GM12878 (cell line): ENCODE results near the gene LIN37. TPM values are rescaled to one million over a fixed set of nuclear protein-coding genes. Genes with fewer than 3 reads are reported as not detected.

ENCODE experiments used
- ATAC-seq: fragments of 200-7000 bp; cut with Tn5 transposase; 3 replicates; pipeline ENCODE4 v1.9.1; 2020; ENCODE audit warnings: mild to moderate bottlenecking, moderate library complexity
- BruUV-seq: library from RNA; stranded (reverse); fragments of 400-500 nt; replicated peaks from 2 replicates; lab custom pipeline; 2021; lab: Mats Ljungman, UMichigan
- CTCF ChIA-PET: fragments of 300-600 bp; sonication (Branson Sonifier 250); formaldehyde crosslinking; extraction: SDS; loops from one replicate; lab custom pipeline; 2021; ENCODE audit warnings: inconsistent platforms; lab: Yijun Ruan, JAX
- POLR2A ChIA-PET: fragments of 350-600 bp; formaldehyde crosslinking; extraction: SDS; loops from one replicate; lab custom pipeline; 2021; ENCODE audit warnings: inconsistent platforms; lab: Charles Lee
- RAD21 ChIA-PET: fragments of 300-600 bp; sonication (Branson Sonifier 250); formaldehyde crosslinking; loops from one replicate; lab custom pipeline; 2023; ENCODE audit warnings: antibody characterized with exemption; ENCODE audit not compliant: unreplicated experiment; lab: Charles Lee
- SMC1A ChIA-PET: fragments of 300-600 bp; sonication (Branson Sonifier 250); formaldehyde crosslinking; loops from one replicate; lab custom pipeline; 2023; ENCODE audit not compliant: unreplicated experiment, uncharacterized antibody; lab: Charles Lee
- DNase-seq: peaks from one replicate; pipeline ENCODE4 v3.0.0-alpha.2; 2011; ENCODE audit warnings: low read depth, low spot score
- FAIRE-seq: peaks from 3 replicates; lab custom pipeline; 2011; peaks lifted over from hg19 to GRCh38; lab: Jason Lieb, UNC
- H2AFZ ChIP-seq: 2 replicates; pipeline ENCODE4 v1.6.0; 2011; ENCODE audit warnings: low read depth, low read length, control low read depth; ENCODE audit not compliant: control insufficient read depth
- H3K27ac ChIP-seq: 2 replicates; pipeline ENCODE4 v1.5.1; 2011; ENCODE audit warnings: control low read depth; ENCODE audit not compliant: control insufficient read depth, insufficient read depth
- H3K27me3 ChIP-seq, 2 experiments: replicated peaks in 1 of 2; 2 replicates each; pipeline versions ENCODE4 v1.6.0 to v1.6.1; 2011; ENCODE audit warnings: low read length in 1 of 2; ENCODE audit not compliant: control insufficient read depth in 2 of 2, insufficient read depth in 2 of 2
- H3K36me3 ChIP-seq, 2 experiments: 2 replicates each; pipeline ENCODE4 v1.5.1; 2011; ENCODE audit warnings: low read length in 1 of 2; ENCODE audit not compliant: control insufficient read depth in 2 of 2, insufficient read depth in 2 of 2
- H3K4me1 ChIP-seq: 2 replicates; pipeline ENCODE4 v1.6.1; 2011; ENCODE audit warnings: mild to moderate bottlenecking, low read length, moderate library complexity, mixed read lengths; ENCODE audit not compliant: control insufficient read depth, insufficient read depth
- H3K4me2 ChIP-seq: 2 replicates; pipeline ENCODE4 v1.6.0; 2011; ENCODE audit warnings: control low read depth; ENCODE audit not compliant: control insufficient read depth, insufficient read depth
- H3K4me3 ChIP-seq: fragments of 200-600 bp; sonication (generic); 2 replicates; pipeline ENCODE4 v1.5.1; 2016
- H3K79me2 ChIP-seq: 2 replicates; pipeline ENCODE4 v1.6.0; 2011; ENCODE audit warnings: low read length; ENCODE audit not compliant: control insufficient read depth, insufficient read depth
- H3K9ac ChIP-seq: 2 replicates; pipeline ENCODE4 v1.8.0; 2011; ENCODE audit warnings: low read length, control low read depth, mixed read lengths; ENCODE audit not compliant: control insufficient read depth, insufficient read depth
- H3K9me3 ChIP-seq: replicated peaks from 3 replicates; pipeline ENCODE4 v1.5.1; 2011; ENCODE audit warnings: mild to moderate bottlenecking, low read length; ENCODE audit not compliant: control insufficient read depth, insufficient read depth
- H4K20me1 ChIP-seq: 2 replicates; pipeline ENCODE4 v1.6.0; 2011; ENCODE audit not compliant: control insufficient read depth, insufficient read depth
- BCL11A ChIP-seq: IDR thresholded peaks from 2 replicates; pipeline ENCODE4 v1.6.1; 2011; ENCODE audit warnings: low read depth, low read length
- BMI1 ChIP-seq: fragments of 450-650 bp; IDR thresholded peaks from 2 replicates; pipeline ENCODE4 v1.6.1; 2016; ENCODE audit warnings: mild to moderate bottlenecking, moderate library complexity, borderline replicate concordance
- BRCA1 ChIP-seq: IDR thresholded peaks from 2 replicates; pipeline ENCODE4 v1.6.1; 2011; ENCODE audit warnings: low read depth, low read length, improper control_type of control experiment
- CREM ChIP-seq: IDR thresholded peaks from 2 replicates; pipeline ENCODE4 v1.6.1; 2014; ENCODE audit warnings: antibody characterized with exemption, low read depth
- FOS ChIP-seq: IDR thresholded peaks from 3 replicates; pipeline ENCODE4 v1.6.1; 2011; ENCODE audit warnings: borderline replicate concordance; ENCODE audit not compliant: insufficient read length; ENCODE audit errors: extremely low read depth
- IRF3 ChIP-seq: fragments of 450-650 bp; IDR thresholded peaks from 2 replicates; pipeline ENCODE4 v1.6.1; 2014; ENCODE audit warnings: mild to moderate bottlenecking
- ZNF217 ChIP-seq: fragments of 450-650 bp; IDR thresholded peaks from 2 replicates; pipeline ENCODE4 v1.6.1; 2017; ENCODE audit warnings: antibody characterized with exemption, mild to moderate bottlenecking
- ZNF622 ChIP-seq: fragments of 450-650 bp; IDR thresholded peaks from 2 replicates; pipeline ENCODE4 v1.6.1; 2017; ENCODE audit warnings: mild to moderate bottlenecking, inconsistent platforms
- WGBS: methylation state at CpG from one replicate; pipeline ENCODE4 v1.1.6; 2016; ENCODE audit warnings: low lambda C conversion rate; ENCODE audit not compliant: insufficient replicate concordance, insufficient coverage; ENCODE audit errors: missing lambda C conversion rate; 5-methylcytosine and 5-hydroxymethylcytosine counted together
- in situ Hi-C: fragments of 300-500 bp; cut with MboI; formaldehyde crosslinking; loops from 9 replicates; pipeline ENCODE4 v1.14.3; 2018; ENCODE audit warnings: mixed read lengths
- intact Hi-C: fragments of 100-400 bp; cut with micrococcal nuclease; formaldehyde crosslinking; loops from one replicate; pipeline ENCODE4 v1.14.2; 2022; ENCODE audit not compliant: unreplicated experiment
- polyA plus RNA-seq, 11 experiments: library from polyadenylated mRNA; depleted of rRNA in 4 of 11; unstranded in 6 of 11; stranded (reverse) in 5 of 11; fragments of >200 nt; fragmentation: Nextera tagmentation in 4 of 11; fragmentation: Illumina TruSeq in 1 of 11; extraction: Ambion mirVana in 4 of 11; extraction: Trizol in 1 of 11; gene quantifications; 1 replicate in 1 of 11; 2 replicates in 10 of 11; pipeline versions ENCODE4 v1.2.1 to v1.2.3, GENCODE V29; 2011 to 2016; ENCODE audit warnings: inconsistent platforms in 2 of 11, missing spikeins in 2 of 11, low read depth in 1 of 11
- total RNA-seq, 4 experiments: library from RNA; depleted of rRNA in 3 of 4; stranded (reverse); fragments of >200 nt in 3 of 4; fragmentation: Illumina TruSeq in 1 of 4; extraction: Trizol in 1 of 4; gene quantifications; 2 replicates each; pipeline versions ENCODE4 v1.2.1 to v1.2.3, GENCODE V29; 2013 to 2021
- TF ChIP-seq, protein P1 (sequence below): IDR thresholded peaks from 2 replicates; pipeline ENCODE4 v1.6.1; 2012; ENCODE audit warnings: low read depth, low read length, improper control_type of control experiment

LIN37 gene
- total and polyA plus RNA-seq, 10 of the 15 experiments (the other 5 are each of a cell fraction or from before 2014, with no cell fraction given): 0.69 to 11.9 (median 7.6) TPM

DNA sequence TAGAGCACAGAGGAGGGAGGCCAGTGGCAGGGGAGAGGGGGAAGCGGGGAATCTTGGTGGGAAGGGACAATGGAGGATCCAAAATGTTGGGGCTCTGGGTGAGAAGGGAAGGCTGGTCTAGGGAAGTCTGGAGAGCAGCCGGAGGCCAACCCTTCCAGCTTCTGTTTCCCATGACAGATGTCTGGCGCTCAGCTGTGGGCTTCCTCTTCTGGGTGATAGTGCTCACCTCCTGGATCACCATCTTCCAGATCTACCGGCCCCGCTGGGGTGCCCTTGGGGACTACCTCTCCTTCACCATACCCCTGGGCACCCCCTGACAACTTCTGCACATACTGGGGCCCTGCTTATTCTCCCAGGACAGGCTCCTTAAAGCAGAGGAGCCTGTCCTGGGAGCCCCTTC, 1.8 kb upstream of the LIN37 start:
- peak overlapping the region; percentile 92; the same call in 1 of the 2 replicates for H3K4me3 ChIP-seq
- H2AFZ ChIP-seq: no peak overlapping the region
- ChIA-PET POLR2A (interaction anchor here (0.7 to 7.1 kb wide), 4 partner anchors 10 to 45 kb away, joined by 6 to 91 read pairs (median 23); partner anchors contain the start of genes HSPB6 and PROSER3), CTCF (no interaction called here), RAD21 (interaction anchor here (0.7 kb wide), 1 partner anchor 67 kb away, joined by 3 read pairs; no protein-coding TSS in a partner anchor), SMC1A (interaction anchor here (1.0 kb wide), 1 partner anchor 167 kb away, joined by 3 read pairs; no protein-coding TSS in a partner anchor)
- FAIRE-seq (no peak), DNase-seq (no peak), ATAC-seq (no peak)
- H3K27ac ChIP-seq: peak overlapping the region; percentile 80; the same call in 1 of the 2 replicates
- no peaks in the 10 kb centered on the region for H4K20me1 ChIP-seq
- no peaks in the 10 kb centered on the region for H3K9me3 ChIP-seq
- in situ Hi-C loops: no loop called here
- H3K27me3 ChIP-seq: no peaks in the 10 kb centered on the region
- H3K9ac ChIP-seq: peak overlapping the region; percentile 84; the same call in 1 of the 2 replicates
- H3K4me2 ChIP-seq: peak overlapping the region; percentile 94
- no peak for TF ChIP-seq IRF3
- TF ChIP-seq BMI1: no peak
- TF ChIP-seq, protein P1, sequence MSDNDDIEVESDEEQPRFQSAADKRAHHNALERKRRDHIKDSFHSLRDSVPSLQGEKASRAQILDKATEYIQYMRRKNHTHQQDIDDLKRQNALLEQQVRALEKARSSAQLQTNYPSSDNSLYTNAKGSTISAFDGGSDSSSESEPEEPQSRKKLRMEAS: no peak
- TF ChIP-seq BCL11A: no peak
- TF ChIP-seq CREM: no peak
- no peak for TF ChIP-seq ZNF217
- TF ChIP-seq ZNF622: no peak
- no peak for TF ChIP-seq BRCA1
- TF ChIP-seq FOS: no peak
- WGBS: 43% methylated on average over 5 of the region's 5 CpGs
- H3K4me1 ChIP-seq: peaks cover 34% of the 10 kb centered on the region
- 0 out of 4 replicates have a peak, but pooled peaks cover 0 to 4% of the 10 kb centered on the region in 2 experiments for H3K36me3 ChIP-seq
- intact Hi-C loops: no loop called here
- peaks cover 29% of the 10 kb centered on the region for H3K79me2 ChIP-seq
- no TSS peak for BruUV-seq
